MCF 10A (cell line): ENCODE data around the gene FRZB. TPM values are rescaled to one million over a fixed set of nuclear protein-coding genes. Genes with fewer than 3 reads are reported as not detected.

Experiments
- BruUV-seq: library from RNA; stranded (reverse); fragments of 400-500 nt; replicated peaks from 2 replicates; lab custom pipeline; 2021; lab: Mats Ljungman, UMichigan
- CTCF ChIA-PET: fragments of 300-600 bp; sonication (Branson Sonifier 250); formaldehyde crosslinking; extraction: SDS; loops from one replicate; lab custom pipeline; 2021; ENCODE audit warnings: antibody characterized with exemption, inconsistent platforms; lab: Yijun Ruan, JAX
- POLR2A ChIA-PET: fragments of 300-600, 350-650 bp; sonication (Branson Sonifier 250); formaldehyde crosslinking; extraction: SDS; loops from one replicate; lab custom pipeline; 2020; ENCODE audit warnings: antibody characterized with exemption, inconsistent platforms; lab: Yijun Ruan, JAX
- DNase-seq: peaks from one replicate; pipeline ENCODE4 v3.0.0-alpha.2; 2018; ENCODE audit not compliant: unreplicated experiment
- H3K27ac Mint-ChIP-seq: one replicate; pipeline ENCODE4 v1.8.0; 2022; ENCODE audit warnings: mild to moderate bottlenecking, low read depth, mixed read lengths; ENCODE audit not compliant: unreplicated experiment
- H3K27me3 Mint-ChIP-seq: one replicate; pipeline ENCODE4 v1.8.0; 2022; ENCODE audit warnings: mixed read lengths; ENCODE audit not compliant: insufficient read depth, unreplicated experiment
- H3K36me3 Mint-ChIP-seq: one replicate; pipeline ENCODE4 v1.8.0; 2022; ENCODE audit warnings: mild to moderate bottlenecking, moderate library complexity, mixed read lengths; ENCODE audit not compliant: insufficient read depth, unreplicated experiment
- H3K4me1 Mint-ChIP-seq: one replicate; pipeline ENCODE4 v1.8.0; 2022; ENCODE audit warnings: mixed read lengths; ENCODE audit not compliant: insufficient read depth, unreplicated experiment
- H3K4me3 Mint-ChIP-seq: one replicate; pipeline ENCODE4 v1.8.0; 2022; ENCODE audit warnings: mild to moderate bottlenecking, moderate library complexity, mixed read lengths; ENCODE audit not compliant: unreplicated experiment
- H3K9me3 Mint-ChIP-seq: one replicate; pipeline ENCODE4 v1.8.0; 2022; ENCODE audit warnings: mixed read lengths; ENCODE audit not compliant: unreplicated experiment
- CTCF ChIP-seq: fragments of 200-600 bp; IDR thresholded peaks from one replicate; pipeline ENCODE4 v1.8.0; 2022; ENCODE audit warnings: antibody characterized with exemption, mild to moderate bottlenecking; ENCODE audit not compliant: unreplicated experiment
- intact Hi-C: fragments of 100-400 bp; cut with micrococcal nuclease; formaldehyde crosslinking; loops from 2 replicates; pipeline ENCODE4 v1.14.1; 2022
- total RNA-seq: library from RNA; stranded (reverse); gene quantifications from 2 replicates; pipeline ENCODE4 v1.2.3, GENCODE V29; 2022

FRZB gene
- total RNA-seq, 1 experiment from 2014 or later = 0.09 TPM

- no peak overlapping the region for H3K4me3 Mint-ChIP-seq
- ChIA-PET POLR2A (no interaction called here), CTCF (interaction anchor here (0.6 kb wide), 1 partner anchor 40 kb away, joined by 3 read pairs; no protein-coding TSS in a partner anchor)
- no peak for TF ChIP-seq CTCF
- intact Hi-C loops = no loop called here
- no peak overlapping the region for H3K27ac Mint-ChIP-seq
- no TSS peak for BruUV-seq
- H3K36me3 Mint-ChIP-seq = no peaks in the 10 kb centered on the region
- no peaks in the 10 kb centered on the region for H3K4me1 Mint-ChIP-seq
- DNase-seq = no peak
- H3K27me3 Mint-ChIP-seq = peaks cover 10% of the 10 kb centered on the region
- H3K9me3 Mint-ChIP-seq = no peaks in the 10 kb centered on the region
Observed at GRCh38 chr2:182814380-182814779, 52.1 kb downstream of the FRZB start.

- TF ChIP-seq CTCF = no peak
- ChIA-PET CTCF (interaction anchor here (0.6 to 1.1 kb wide), 5 partner anchors 14 to 788 kb away, joined by 3 to 4 read pairs (median 3); no protein-coding TSS in a partner anchor), POLR2A (no interaction called here)
- H3K4me1 Mint-ChIP-seq = no peaks in the 10 kb centered on the region
- H3K27me3 Mint-ChIP-seq = peaks cover 10% of the 10 kb centered on the region
- no peak for DNase-seq
- H3K27ac Mint-ChIP-seq = no peak overlapping the region
- BruUV-seq = no TSS peak
- H3K4me3 Mint-ChIP-seq = no peak overlapping the region
- intact Hi-C loops = no loop called here
- no peaks in the 10 kb centered on the region for H3K9me3 Mint-ChIP-seq
- H3K36me3 Mint-ChIP-seq = no peaks in the 10 kb centered on the region
Observed at GRCh38 chr2:182810087-182810486, 56.4 kb downstream of the FRZB start.

GRCh38 chr2:182807319-182807718, 59.1 kb downstream of the FRZB start:
- H3K36me3 Mint-ChIP-seq = no peaks in the 10 kb centered on the region
- ChIA-PET CTCF (interaction anchor here (0.7 to 1.8 kb wide), 4 partner anchors 11 to 44 kb away, joined by 3 to 6 read pairs (median 5); no protein-coding TSS in a partner anchor), POLR2A (interaction anchor here (0.6 kb wide), 1 partner anchor 96 kb away, joined by 3 read pairs; no protein-coding TSS in a partner anchor)

GRCh38 chr2:182804128-182804527, 62.3 kb downstream of the FRZB start:
- intact Hi-C loops = no loop called here
- Mint-ChIP-seq H3K4me3 (no peak overlapping the region), H3K36me3 (no peaks in the 10 kb centered on the region), H3K9me3 (no peaks in the 10 kb centered on the region), H3K4me1 (no peaks in the 10 kb centered on the region), H3K27me3 (peaks cover 15% of the 10 kb centered on the region), H3K27ac (no peak overlapping the region)
- POLR2A ChIA-PET = no interaction called here
- CTCF ChIA-PET = interaction anchor here (0.5 to 1.7 kb wide), 2 partner anchors 19 to 67 kb away, joined by 3 to 4 read pairs; no protein-coding TSS in a partner anchor
- TF ChIP-seq CTCF = no peak
- no peak for DNase-seq
- BruUV-seq = no TSS peak

More at GRCh38 chr2:182807319-182807718, 59.1 kb downstream of the FRZB start:
- H3K27ac Mint-ChIP-seq = no peak overlapping the region
- no peak overlapping the region for H3K4me3 Mint-ChIP-seq
- no peaks in the 10 kb centered on the region for H3K9me3 Mint-ChIP-seq
- no TSS peak for BruUV-seq
- no peaks in the 10 kb centered on the region for H3K4me1 Mint-ChIP-seq
- H3K27me3 Mint-ChIP-seq = peaks cover 9% of the 10 kb centered on the region
- intact Hi-C loops = no loop called here
- no peak for TF ChIP-seq CTCF
- no peak for DNase-seq
